Stimulated activated CD4-positive, alpha-beta T cell treated with anti-CD3 and anti-CD28 coated beads, Interleukin-4, amount 100 ng/mL, for 24 hours (primary cell): ENCODE data around the gene TNIK.
"Not testable (repeated sequence)": the region's sequence is repeated elsewhere in the genome, so short reads cannot be mapped to it uniquely, and the experiment has no call there.

Experiments
- DNase-seq: peaks from one replicate; pipeline ENCODE4 v3.0.0-alpha.2; 2020

The TNIK gene

DNA sequence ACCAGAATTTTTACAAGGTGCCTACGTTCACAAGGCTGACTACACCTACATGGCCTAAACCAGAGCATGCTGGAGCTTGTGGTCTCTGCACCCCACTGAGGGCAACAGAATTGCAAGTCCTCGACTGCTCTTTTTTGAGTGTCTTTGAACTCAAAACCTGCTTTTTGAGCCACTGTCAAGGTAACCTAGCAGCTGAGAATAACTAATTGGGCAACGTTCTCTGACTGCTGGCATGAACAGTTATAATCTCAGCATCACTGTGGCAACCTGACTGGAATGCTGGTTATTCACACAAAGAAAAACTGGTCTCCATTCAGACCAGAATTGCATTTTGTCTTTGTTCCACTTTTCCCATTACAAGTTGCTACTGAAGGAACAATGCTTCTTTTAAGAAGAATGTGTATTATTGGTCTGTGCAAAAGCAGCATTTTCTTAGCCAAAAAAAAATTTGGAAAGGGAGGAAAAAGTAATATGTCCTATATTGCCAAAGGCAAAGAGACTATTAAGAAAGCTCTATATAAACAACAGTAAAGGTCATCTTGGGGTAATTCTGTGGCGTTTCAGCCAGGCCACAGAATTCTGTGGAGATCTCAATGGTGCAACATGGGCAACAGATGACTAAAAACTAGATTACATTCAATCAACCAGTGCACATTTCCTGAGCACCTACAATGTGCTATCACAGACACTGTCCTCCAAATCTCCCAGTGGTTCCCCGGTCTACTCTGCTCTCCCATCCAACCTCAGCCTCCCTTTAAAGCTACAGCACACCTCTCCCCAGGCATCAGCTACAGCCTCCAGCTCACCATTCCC lies 76.8 kb downstream of the TNIK start:
- no peak for DNase-seq

- not testable (repeated sequence) for DNase-seq
Measured at GRCh38 chr3:171382347-171382746, 77.9 kb downstream of the TNIK start.

DNA sequence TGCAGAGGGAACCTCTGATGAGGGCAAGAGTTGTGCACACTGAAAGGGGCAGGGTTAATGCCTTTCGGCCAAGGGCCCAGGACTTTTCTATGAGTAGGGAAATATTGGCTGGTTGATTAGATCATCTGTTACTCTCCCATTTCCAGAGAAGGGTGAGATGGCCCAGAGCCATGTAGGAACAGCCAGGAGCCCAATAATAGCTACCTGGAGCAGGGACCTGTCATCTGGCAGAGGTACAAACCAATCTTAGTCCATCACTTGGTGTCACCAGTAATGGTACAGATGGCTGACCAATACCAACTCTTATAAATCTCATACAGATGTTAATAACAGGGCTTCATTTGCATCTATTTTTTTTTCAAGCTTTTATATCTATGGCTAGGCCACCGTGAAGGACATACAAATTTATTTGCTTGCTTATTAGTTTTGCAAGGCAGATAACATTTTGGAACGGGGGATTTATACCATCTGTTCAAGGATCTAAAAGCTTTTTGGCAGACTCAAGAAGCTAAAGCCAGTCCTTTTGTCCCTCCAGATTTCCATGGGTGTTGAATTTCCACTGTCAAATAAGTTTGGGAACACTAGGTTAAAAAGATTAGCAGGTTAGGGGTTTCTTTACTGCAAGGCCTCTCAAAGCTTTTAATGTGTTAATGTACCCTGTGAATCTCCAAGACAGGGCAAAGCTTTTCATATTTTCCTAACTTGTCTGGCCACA lies 79.3 kb downstream of the TNIK start:
- DNase-seq, result no peak

GRCh38 chr3:171379961-171380483 lies 80.2 kb downstream of the TNIK start:
- DNase-seq, result no peak

GRCh38 chr3:171379281-171379680 lies 80.9 kb downstream of the TNIK start:
- DNase-seq, result no peak

- DNase-seq, result no peak
Measured at GRCh38 chr3:171378586-171378985, 81.6 kb downstream of the TNIK start.

- no peak for DNase-seq
Measured at GRCh38 chr3:171377859-171378258, 82.3 kb downstream of the TNIK start.

GRCh38 chr3:171376596-171376947 lies 83.6 kb downstream of the TNIK start:
- no peak for DNase-seq

- DNase-seq, result no peak
Measured at GRCh38 chr3:171375666-171376595, 84.3 kb downstream of the TNIK start.

GRCh38 chr3:171374661-171375285 lies 85.4 kb downstream of the TNIK start:
- DNase-seq, result no peak

DNA sequence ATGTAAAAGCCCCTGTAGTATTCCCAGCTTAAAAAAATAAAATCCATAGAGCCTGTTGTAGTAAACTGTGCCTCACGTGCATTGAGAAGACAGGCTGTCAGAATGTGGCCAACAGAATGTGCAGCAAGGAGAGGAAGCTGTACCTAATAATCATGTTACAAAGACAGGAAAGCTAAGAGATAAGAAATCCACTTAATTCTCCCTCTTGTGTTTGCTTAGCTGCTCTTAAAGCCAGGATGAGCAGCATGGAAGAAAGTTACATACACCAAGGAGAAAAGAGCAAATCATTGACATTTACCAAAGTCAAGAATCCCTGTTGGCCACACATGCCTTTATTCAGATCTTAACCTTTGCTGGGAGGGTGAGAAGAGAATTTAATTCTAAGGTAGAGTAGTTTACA lies 85.9 kb downstream of the TNIK start:
- no peak for DNase-seq

DNA sequence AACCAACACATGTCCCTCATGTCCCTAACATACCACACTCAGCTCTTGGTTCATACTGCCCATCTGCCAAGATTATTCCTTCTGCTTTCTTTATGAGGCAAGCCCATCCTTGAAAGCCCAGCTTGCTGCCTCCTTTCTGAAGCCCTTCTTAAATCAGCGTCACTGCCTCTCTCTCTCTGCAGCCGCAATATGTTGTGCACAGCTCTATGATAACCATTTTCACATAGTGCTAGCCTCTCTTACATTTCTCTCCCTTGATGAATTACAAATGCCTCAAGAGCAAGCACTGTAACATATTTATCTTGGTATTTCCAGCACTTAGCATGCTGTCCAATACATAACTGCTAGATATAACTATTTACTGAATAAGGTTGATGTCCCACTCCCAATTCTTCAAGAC lies 86.5 kb downstream of the TNIK start:
- DNase-seq, result no peak

DNA sequence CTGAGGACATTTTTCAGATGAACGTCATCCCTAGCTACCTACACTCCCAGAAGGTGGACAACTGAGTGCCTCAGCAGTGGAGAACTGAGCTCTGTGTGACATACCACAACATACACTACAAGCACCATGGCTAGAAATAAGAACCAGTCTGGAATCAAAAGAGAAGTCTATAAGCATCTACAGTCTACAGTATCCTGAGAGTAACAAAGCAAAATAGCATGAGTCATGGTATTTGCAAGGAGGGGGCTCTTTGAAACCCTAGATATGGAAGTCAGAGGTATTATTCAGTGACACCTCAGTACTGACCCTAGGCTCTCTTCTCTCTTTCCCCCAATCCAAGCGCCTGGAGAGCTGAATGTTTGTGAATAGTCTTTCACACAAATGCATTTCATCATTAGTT lies 87.5 kb downstream of the TNIK start:
- DNase-seq, result no peak

DNA sequence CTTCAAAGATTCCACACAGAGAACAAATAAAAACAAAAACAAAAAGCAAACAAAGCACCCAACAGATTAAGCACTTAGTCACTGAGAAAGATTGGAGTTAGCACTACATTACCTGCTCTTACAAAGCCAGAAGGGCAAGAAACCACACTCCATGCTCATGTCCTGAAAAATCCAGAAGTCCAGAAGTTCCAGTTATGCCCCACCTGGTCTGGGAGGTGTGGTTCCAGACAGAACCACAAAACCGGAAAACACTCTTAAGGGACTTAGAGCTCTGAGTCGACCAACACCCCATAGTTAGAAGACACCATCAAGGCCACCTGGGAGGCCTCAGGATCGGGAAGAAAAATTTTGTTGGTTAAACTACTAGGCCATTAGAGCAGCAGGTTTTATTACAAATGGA lies 88.9 kb downstream of the TNIK start:
- DNase-seq, result no peak

- DNase-seq, result no peak
Measured at GRCh38 chr3:171369156-171369555, 91.0 kb downstream of the TNIK start.

DNA sequence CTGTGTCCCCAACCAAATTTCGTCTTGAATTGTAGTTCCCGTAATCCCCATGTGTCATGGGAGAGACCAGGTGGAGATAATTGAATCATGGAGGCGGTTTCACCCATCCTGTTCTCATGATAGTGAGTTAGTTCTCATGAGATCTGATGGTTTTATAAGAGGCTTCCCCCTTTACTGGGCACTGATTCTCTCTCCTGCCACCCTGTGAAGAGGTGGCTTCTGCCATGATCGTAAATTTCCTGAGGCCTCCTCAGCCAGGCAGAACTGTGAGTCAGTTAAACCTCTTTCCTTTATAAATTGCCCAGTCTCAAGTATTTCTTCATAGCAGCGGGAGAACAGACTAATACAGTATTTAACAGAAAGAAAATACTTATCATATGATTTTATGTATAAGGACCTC lies 93.5 kb downstream of the TNIK start:
- DNase-seq, result not testable (repeated sequence)

GRCh38 chr3:171366043-171366442 lies 94.2 kb downstream of the TNIK start:
- DNase-seq, result no peak

DNA sequence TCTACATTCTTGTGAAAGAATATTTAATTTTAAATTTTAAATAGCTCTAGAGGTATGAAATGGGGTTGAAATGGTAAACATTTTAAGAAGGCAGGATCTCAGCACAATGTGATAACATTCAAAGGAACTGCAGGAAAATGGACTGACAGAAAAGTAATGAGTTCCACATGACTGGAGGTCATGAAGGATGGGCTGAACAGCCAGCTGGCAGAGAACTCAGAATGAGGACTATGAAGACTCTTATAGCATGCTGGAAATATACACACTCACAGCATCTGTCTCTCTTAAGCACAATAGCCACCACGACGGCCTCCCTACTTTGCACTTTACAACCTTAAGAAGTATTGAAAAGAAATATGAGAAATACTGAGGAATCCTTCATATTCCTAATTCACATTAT lies 94.7 kb downstream of the TNIK start:
- DNase-seq, result no peak

- no peak for DNase-seq
Measured at GRCh38 chr3:171364500-171364899, 95.7 kb downstream of the TNIK start.

DNA sequence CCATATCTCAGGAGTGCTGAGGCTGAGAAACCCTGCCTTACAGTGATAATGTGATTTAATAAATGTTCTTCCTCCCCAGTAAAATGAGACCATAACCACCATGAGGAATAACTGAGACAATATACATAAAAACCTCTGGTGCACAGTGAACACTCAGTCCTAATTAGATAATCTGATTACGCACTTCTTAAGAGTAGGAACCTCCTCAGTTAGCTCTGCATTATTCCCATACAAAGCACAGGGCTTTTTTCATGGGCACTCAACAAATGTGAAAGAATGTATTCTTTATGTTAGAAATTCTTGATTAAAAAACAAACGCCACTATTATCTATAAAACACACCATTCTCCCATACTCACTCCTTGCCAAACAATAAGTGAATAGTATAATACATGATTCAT lies 97.0 kb downstream of the TNIK start:
- no peak for DNase-seq

DNA sequence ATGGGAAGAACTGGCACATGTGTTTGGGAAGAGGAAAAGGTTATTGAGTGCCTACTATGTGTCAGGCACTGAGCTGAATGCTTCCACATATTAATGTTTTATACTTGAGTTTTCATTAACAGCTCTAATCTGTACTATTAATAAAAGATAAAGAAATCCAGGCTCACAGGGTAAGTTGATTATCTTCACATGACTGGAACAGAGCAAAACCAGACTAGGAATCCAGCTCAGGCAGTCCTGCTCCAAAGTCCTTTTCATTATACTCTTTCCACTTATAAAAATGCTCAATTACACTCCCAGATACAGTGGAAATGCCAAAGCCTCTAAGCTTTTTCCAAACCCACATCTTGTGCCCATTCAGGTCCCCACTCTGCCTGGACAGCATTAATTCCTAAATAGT lies 97.6 kb downstream of the TNIK start:
- DNase-seq, result no peak

- no peak for DNase-seq
Measured at GRCh38 chr3:171358881-171359198, 101.4 kb downstream of the TNIK start.
